K562 (cell line): ENCODE data around the gene NUTF2.

Experiments
- BRF2 ChIP-seq: IDR thresholded peaks from 3 replicates; pipeline ENCODE4 v1.6.1; 2011; ENCODE audit warnings: borderline replicate concordance, mild to moderate bottlenecking; ENCODE audit not compliant: insufficient read length, insufficient read depth
- EP300 ChIP-seq: IDR thresholded peaks from 2 replicates; pipeline ENCODE4 v1.6.1; 2012; ENCODE audit warnings: low read length, improper control_type of control experiment
- ETV5 ChIP-seq: sonication (generic); formaldehyde crosslinking; IDR thresholded peaks from 2 replicates; pipeline ENCODE4 v1.4.0; 2020; ENCODE audit warnings: low read depth, mild to moderate bottlenecking, missing genetic modification reagents
- JUN ChIP-seq, 2 experiments: sonication (generic) in 1 of 2; formaldehyde crosslinking in 1 of 2; IDR thresholded peaks; 2 replicates each; pipeline versions ENCODE4 v1.6.1 to v1.8.0; 2012 to 2022; ENCODE audit warnings: borderline replicate concordance in 2 of 2, mild to moderate bottlenecking in 2 of 2, improper control_type of control experiment in 1 of 2, low read depth in 1 of 2, low read length in 1 of 2, missing genetic modification reagents in 1 of 2
- NR2C2 ChIP-seq, 2 experiments: fragments of 200-800 bp in 1 of 2; sonication (Bioruptor generic) in 1 of 2; sonication (generic) in 1 of 2; formaldehyde crosslinking in 1 of 2; IDR thresholded peaks; 2 replicates each; pipeline versions ENCODE4 v1.6.1 to v1.8.0; 2016 to 2022; ENCODE audit warnings: mild to moderate bottlenecking in 1 of 2, missing compliant biosample characterization in 1 of 2, missing genetic modification characterization in 1 of 2, missing genetic modification reagents in 1 of 2
- RAD51 ChIP-seq: fragments of 450-650 bp; IDR thresholded peaks from 2 replicates; pipeline ENCODE4 v1.7.1; 2016; ENCODE audit warnings: low read depth, mild to moderate bottlenecking, borderline replicate concordance
- SP1 ChIP-seq: sonication (generic); formaldehyde crosslinking; IDR thresholded peaks from 2 replicates; pipeline ENCODE4 v1.8.1; 2022; ENCODE audit warnings: mild to moderate bottlenecking, missing genetic modification reagents
- SREBF2 ChIP-seq: sonication (generic); formaldehyde crosslinking; IDR thresholded peaks from 2 replicates; pipeline ENCODE4 v1.4.0; 2020; ENCODE audit warnings: mild to moderate bottlenecking, missing genetic modification reagents
- ZNF134 ChIP-seq: fragments of 250-450 bp; sonication (Bioruptor Pico); conservative IDR thresholded peaks from 2 replicates; pipeline ENCODE4 v1.4.0; 2020
- ZSCAN29 ChIP-seq: fragments of 450-650 bp; IDR thresholded peaks from 2 replicates; pipeline ENCODE4 v1.6.1; 2017
- TF ChIP-seq, protein P1 (sequence below), 2 experiments: fragments of 450-650 bp; IDR thresholded peaks; 2 replicates each; pipeline ENCODE4 v1.6.1; 2016; ENCODE audit warnings: mild to moderate bottlenecking in 2 of 2, borderline replicate concordance in 1 of 2, low read depth in 1 of 2, moderate library complexity in 1 of 2

DNA sequence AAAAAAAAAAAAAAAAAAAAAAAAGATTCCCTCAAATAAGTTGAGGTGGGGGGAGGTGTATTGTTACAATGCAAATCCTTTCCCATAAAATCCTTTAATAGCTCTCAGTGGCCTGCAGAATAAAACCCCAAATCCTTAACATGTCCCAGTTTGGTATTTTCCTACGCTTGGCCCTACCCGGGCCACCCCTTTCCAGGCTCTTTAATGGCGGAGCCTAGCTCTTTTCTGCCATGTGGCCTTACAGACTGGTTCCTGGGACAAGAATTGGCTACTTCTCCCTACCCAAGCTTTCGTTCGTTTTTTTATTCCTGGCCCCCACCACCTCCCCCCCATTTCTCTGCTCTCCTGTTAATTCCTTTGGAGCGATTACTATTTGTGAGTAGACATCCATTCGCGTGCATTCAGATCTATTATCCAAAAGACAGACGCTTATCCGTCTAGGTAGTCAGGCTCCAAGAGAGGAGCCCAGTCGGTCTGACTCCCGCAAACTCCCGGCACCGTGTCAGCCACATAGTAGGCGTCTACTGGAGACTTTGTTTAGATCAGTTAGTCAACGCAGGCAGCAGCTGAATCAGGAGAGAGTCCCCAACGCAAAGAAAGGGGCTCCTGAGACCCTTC is 5.4 kb upstream of the NUTF2 start:
- TF ChIP-seq RAD51: no peak
- TF ChIP-seq SREBF2 (CRISPR knock-in tag): no peak
- no peak for TF ChIP-seq JUN (IDR thresholded peaks at IDR 0.05; ENCODE audit: borderline replicate concordance, low read depth, low read length)
- no peak for TF ChIP-seq JUN (CRISPR knock-in tag; IDR thresholded peaks at IDR 0.05; ENCODE audit: borderline replicate concordance)
- no peak; the same call in 1 of the 2 replicates for TF ChIP-seq NR2C2 (CRISPR knock-in tag; IDR thresholded peaks at IDR 0.05)
- TF ChIP-seq NR2C2 (tag; IDR thresholded peaks at IDR 0.05): no peak
- no peak for TF ChIP-seq ETV5 (CRISPR knock-in tag)
- TF ChIP-seq ZNF134: 0 out of 2 replicates have a peak, but pooled peaks have one; percentile 26
- TF ChIP-seq SP1 (CRISPR knock-in tag): no peak
- no peak for TF ChIP-seq ZSCAN29
- no peak for TF ChIP-seq BRF2
- TF ChIP-seq EP300: no peak
- TF ChIP-seq, protein P1, sequence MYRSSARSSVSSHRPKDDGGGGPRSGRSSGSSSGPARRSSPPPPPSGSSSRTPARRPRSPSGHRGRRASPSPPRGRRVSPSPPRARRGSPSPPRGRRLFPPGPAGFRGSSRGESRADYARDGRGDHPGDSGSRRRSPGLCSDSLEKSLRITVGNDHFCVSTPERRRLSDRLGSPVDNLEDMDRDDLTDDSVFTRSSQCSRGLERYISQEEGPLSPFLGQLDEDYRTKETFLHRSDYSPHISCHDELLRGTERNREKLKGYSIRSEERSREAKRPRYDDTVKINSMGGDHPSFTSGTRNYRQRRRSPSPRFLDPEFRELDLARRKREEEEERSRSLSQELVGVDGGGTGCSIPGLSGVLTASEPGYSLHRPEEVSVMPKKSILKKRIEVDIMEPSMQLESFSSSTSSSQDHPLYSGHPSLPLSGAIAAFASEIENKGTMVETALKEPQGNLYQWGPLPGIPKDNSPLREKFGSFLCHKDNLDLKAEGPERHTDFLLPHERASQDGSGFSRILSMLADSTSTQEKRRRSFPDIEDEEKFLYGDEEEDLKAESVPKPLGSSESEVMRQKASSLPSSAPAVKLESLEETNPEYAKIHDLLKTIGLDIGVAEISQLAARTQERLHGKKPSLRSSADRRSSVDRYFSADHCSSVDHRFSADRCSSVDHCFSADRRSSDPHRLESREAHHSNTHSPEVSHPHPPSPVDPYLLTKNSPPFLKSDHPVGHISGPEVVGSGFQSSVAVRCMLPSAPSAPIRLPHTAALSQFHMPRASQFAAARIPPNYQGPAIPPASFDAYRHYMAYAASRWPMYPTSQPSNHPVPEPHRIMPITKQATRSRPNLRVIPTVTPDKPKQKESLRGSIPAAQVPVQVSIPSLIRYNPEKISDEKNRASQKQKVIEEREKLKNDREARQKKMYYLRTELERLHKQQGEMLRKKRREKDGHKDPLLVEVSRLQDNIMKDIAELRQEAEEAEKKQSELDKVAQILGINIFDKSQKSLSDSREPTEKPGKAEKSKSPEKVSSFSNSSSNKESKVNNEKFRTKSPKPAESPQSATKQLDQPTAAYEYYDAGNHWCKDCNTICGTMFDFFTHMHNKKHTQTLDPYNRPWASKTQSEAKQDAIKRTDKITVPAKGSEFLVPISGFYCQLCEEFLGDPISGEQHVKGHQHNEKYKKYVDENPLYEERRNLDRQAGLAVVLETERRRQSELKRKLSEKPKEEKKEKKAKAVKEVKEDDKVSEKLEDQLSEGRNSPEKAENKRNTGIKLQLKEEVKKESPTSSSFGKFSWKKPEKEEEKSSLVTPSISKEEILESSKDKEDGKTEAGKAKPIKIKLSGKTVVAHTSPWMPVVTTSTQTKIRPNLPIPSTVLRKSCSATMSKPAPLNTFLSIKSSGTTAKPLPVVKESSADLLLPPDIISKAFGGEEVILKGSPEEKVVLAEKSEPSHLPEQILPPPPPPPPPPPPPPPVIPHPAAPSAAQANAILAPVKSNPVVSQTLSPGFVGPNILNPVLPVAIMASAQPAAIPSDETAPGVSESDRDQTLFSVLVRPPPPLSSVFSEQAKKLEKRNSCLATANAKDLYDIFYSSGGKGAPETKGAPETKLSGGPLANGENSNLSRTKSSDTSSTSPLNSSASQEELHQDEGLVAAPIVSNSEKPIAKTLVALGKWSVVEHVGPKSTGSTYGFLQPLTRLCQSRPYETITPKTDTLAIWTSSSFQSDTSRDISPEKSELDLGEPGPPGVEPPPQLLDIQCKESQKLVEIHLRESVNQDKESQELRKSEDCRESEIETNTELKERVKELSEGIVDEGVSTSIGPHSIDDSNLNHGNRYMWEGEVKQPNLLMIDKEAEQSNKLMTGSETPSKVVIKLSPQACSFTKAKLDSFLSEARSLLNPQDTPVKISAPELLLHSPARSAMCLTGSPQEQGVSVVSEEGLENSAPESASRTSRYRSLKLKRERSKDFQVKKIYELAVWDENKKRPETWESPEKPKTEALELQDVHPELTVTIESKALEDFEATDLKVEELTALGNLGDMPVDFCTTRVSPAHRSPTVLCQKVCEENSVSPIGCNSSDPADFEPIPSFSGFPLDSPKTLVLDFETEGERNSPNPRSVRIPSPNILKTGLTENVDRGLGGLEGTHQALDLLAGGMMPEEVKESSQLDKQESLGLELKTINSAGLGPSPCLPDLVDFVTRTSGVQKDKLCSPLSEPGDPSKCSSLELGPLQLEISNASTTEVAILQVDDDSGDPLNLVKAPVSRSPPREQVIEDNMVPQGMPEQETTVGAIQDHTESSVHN (IDR thresholded peaks at IDR 0.05; ENCODE audit: borderline replicate concordance in 1 of 2, low read depth in 1 of 2): no peak
